ENCODE results near the gene SEC22C.

DNA sequence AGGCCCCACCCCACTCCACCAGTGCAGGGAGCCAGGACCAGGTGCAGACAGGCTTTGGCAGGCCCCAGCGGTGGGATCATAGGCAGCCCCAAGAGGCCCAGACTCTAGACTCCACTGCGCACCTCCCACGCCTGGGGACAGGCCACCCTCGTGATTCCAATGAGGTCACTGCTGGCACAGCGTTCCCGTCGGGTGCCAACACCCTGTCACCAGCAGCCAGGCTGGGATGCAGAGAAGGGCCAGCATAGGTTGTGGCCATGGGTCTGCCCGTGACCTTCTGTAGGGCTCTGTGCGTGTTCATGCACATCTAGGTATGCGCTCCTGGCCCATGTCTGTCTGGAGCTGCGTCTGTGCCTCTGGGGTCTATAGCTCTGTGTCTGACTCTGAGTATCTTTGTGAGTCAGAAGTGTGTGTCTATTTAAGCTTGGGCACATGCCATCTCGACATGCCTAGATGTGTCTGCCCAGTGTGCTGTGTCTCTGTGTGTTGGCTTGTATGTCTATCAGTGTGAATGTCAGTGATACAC lies 66.3 kb downstream of the SEC22C start:
- TF ChIP-seq EZH2 (IDR thresholded peaks at IDR 0.05; ENCODE audit: borderline replicate concordance, insufficient read depth, low read depth, low read length, poor library complexity, severe bottlenecking): no peak
- TF ChIP-seq, protein P1, sequence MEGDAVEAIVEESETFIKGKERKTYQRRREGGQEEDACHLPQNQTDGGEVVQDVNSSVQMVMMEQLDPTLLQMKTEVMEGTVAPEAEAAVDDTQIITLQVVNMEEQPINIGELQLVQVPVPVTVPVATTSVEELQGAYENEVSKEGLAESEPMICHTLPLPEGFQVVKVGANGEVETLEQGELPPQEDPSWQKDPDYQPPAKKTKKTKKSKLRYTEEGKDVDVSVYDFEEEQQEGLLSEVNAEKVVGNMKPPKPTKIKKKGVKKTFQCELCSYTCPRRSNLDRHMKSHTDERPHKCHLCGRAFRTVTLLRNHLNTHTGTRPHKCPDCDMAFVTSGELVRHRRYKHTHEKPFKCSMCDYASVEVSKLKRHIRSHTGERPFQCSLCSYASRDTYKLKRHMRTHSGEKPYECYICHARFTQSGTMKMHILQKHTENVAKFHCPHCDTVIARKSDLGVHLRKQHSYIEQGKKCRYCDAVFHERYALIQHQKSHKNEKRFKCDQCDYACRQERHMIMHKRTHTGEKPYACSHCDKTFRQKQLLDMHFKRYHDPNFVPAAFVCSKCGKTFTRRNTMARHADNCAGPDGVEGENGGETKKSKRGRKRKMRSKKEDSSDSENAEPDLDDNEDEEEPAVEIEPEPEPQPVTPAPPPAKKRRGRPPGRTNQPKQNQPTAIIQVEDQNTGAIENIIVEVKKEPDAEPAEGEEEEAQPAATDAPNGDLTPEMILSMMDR (IDR thresholded peaks at IDR 0.05): no peak

All from B cell (primary cell).